Activated CD4-positive, alpha-beta T cell treated with anti-CD3 and anti-CD28 coated beads, Interleukin-2, amount 50 U/mL, for 1 hour (primary cell): Measurements from ENCODE around the gene PPP2R5E.

Experiments
- DNase-seq: peaks from one replicate; pipeline ENCODE4 v3.0.0-alpha.2; 2020

The PPP2R5E gene

DNA sequence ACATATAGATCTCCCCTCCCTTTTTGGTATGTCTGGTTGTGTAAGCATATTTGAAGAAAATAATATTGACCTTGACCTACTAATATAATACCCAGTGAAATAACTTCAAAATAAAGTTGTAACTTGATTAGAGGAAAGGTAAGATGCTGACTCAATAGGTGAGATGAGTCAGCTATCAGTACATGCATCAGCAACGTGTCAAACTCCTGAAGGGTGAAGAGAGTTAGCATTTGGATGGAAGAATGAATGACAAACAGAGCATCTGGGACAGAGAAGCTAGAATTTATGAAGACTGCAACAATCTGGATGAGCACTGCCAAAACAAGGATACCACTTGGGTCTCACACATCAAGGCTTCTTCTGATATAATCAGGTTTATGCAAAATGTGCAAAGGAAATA, 74.9 kb downstream of the PPP2R5E start:
- no peak for DNase-seq

DNA sequence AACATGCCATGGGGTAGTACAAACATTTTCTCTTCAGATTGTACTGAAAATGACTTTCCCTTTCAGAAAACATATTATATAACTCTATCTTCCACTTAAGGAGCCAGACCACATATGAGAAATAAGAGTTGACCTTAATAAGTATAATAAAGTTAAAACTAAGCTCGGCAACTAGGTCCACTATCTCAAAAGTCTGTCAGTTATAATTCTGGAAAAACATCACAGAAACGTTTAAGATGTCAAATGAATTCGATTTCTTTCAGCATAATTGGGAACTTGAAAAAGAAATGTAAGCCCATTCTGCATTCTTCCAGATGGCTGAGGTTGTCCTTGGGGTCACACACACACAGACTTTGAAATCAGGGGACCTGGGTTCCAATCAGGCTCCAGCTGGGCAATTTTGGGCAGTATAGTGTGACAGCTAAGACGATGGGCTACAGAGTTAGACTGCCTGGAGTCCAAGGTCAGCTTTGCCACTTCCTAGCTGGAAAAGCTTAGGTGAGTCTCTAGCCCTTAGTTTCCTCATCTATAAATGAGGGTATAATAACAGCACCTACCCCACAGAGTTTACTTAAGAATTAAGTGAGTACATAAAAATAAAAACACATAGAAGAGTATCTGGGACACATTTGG, 75.6 kb downstream of the PPP2R5E start:
- DNase-seq: no peak

GRCh38 chr14:63465347-63465746, 77.8 kb downstream of the PPP2R5E start:
- no peak for DNase-seq

GRCh38 chr14:63460680-63461369, 82.4 kb downstream of the PPP2R5E start:
- DNase-seq: no peak

GRCh38 chr14:63459738-63460137, 83.4 kb downstream of the PPP2R5E start:
- DNase-seq: no peak

- no peak for DNase-seq
These were observed 85.7 kb downstream of the PPP2R5E start for GRCh38 chr14:63457498-63457897.

- DNase-seq: no peak
These were observed 88.1 kb downstream of the PPP2R5E start for GRCh38 chr14:63454863-63455622.

DNA sequence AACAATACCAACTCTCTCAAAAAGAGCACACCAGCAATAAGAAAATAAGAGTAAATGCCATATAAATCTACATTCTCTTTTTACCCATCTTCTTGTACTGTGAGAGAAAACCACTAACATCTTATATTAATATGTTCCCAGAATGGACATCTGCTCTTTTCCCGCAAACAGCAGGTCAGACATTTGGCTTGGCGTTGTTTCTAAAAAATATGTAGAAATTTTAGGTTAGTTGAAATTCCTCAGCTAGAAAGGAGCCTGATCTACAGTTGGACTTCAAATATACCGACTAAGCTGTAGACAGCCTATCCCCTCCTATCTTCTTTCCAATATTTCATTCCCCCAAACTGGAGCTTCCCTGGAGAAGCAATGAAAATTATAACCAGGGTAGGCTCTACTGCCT, 88.7 kb downstream of the PPP2R5E start:
- no peak for DNase-seq

DNA sequence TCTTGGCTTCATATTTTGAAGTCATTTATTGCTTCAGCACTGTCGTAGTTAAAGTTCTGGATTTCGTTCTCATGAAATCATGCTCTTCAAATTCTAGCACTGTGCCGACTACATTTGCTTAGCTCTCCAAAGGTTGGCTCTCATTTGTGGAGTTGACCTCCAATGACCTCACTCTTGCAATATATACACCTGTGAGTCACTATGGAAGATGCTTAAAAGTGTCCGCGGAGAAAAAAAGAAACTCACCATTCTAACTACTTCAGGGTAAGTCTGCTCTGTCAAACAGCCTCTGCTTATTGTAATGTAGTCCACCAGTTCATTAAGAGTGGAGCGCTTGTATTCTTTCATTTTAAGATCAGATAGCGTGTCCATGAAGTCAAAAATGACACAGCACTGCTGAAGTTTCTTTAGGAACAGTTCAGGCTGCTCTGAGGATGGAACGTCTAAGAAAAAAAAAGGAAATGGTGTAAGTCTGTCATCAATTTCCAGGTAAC, 89.7 kb downstream of the PPP2R5E start:
- no peak for DNase-seq

DNA sequence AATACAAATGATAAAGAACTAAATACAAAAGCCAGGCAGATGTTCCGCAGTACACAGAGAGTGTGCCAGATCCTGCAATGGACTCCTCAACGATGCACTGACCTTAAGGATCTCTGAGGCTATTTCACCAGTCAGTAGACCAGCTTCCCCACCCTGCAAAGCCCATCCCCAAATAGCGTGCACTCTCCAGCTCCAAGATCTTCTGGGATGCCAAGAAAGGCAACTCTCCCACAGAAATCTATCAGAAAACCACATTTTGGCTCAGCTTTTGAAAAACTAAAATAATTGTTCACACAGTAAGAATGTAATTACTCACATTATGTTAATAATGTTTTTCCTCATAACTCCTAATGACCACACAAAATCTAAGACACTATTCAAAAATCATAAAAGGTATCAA, 90.4 kb downstream of the PPP2R5E start:
- DNase-seq: no peak

DNA sequence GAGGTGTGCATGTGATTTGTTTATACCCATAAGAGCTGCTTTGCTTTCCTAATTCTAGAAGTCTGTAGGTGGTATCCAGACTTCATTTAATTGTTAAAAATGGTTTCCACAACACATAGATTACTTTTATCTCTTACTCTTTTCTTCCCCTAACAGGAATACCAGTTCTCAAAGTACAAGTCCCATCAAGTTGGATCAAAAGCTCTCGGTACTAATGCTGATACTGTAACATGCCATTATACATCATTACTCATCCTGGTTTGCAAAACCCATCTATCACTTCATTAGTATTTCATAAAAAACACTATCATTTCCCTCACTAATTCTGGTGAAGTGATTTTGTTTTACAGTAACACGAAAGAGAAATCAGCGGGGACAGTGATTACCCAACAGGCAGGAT, 94.3 kb downstream of the PPP2R5E start:
- DNase-seq: no peak

DNA sequence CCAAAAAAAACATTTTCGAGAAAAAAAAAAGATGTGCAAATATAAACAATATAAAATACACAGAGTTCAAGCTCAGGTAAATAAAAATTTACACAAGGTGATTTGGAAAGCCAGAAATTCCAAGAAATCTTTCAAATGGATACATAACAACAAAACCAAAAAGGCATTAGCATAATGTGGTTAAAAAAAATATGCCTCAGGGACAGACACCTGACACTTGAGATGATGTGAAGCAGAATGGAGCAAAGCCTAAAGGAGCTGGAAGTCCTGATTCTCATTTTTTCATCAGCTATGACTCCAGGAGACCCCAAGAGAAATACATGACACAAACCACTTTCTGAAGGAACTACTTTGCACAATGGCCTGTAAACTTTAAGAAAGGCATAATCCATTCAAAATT, 98.6 kb downstream of the PPP2R5E start:
- DNase-seq: no peak

DNA sequence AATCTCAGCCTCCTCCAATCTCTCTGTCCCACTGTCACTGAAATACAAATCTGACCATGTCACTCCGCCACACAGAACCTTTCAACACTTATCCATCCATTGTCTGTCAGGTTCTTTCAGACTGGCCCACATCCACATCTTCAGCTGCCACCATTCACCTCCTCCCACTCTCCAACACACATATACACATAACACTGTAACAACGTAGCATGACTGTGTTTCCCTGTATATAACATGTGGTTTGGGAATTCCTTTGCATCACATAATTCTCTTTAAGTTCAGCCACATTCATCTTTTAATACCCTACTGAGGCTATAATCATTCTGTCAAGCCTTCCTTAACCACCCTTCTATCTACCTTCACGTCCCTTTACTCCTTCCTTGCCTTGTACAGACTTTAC, 99.2 kb downstream of the PPP2R5E start:
- no peak for DNase-seq

DNA sequence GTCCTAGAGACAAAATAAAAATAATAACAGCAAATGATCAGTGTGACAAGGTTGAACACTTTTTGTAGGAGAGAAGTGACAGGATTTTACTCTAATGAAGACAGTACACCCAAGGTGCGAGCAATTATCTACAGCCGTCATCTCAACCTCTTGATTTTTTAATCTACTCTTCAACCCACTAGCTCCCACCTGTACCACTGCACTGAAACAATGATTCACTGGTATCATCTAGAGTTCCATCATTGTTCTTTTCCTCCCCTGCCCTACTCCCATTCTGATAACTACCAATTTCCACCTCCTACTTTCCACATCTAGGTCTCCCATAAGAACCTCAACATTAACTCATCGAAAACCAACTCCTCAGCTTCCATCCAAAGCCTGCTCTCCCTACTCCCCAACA, 99.8 kb downstream of the PPP2R5E start:
- DNase-seq: no peak

GRCh38 chr14:63438065-63438757, 105.0 kb downstream of the PPP2R5E start:
- peak; percentile 7 for DNase-seq

DNA sequence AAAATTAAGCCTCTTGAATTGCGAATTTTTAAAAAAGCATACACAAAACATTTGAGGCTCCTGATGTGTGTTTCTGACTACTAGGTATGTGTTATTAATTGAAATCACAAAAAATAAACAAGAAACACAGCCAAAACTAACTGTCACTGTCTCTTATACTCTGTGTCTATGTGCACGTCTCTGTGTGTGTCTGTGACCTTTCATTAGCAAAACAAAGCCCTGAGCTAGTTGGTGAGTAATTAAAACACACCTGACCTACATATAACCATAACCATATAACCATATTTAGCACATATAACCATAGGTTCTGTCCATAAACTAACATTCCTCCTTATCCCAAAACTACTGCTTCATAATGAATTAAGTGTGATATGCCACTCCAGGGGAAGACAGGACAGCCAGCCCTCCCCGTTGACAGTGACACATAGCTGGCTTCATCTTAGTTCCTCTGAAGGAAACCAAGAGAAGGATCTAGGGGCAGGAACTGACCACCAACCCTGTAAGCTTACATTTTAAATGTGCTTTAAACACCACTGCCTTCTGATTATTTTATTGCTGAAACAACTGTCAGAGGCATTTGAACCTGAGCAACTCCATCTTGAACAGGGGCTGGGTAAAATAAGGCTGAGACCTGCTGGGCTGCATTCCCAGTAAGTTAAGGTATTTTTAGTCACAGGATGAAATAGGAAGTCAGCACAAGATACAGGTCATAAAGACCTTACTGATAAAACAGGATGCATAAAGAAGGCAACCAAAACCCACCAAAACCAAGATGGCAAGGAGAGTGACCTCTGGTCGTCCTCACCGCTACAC, 106.7 kb downstream of the PPP2R5E start:
- no peak for DNase-seq

DNA sequence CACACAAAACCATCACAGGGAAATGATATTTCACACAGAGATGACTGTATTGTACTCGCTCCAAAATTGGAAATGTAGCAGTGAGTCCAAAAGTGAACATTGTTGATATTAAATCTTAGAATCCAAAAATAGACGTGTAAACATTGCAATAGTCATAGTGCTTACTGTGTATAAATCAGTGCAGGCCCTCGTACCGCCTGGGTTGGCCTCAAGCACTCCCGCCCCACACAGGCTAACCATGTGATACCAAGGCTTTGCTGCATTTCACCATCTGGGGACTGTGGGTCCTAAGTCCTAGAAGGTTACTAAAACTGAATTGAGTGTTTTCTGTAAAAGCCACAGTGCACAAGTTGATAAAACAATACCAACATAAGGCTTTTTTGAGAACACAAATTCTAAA, 107.3 kb downstream of the PPP2R5E start:
- DNase-seq: no peak

GRCh38 chr14:63435204-63435603, 108.0 kb downstream of the PPP2R5E start:
- DNase-seq: no peak

- no peak for DNase-seq
These were observed 110.2 kb downstream of the PPP2R5E start for GRCh38 chr14:63432888-63433552.

GRCh38 chr14:63432228-63432627, 110.9 kb downstream of the PPP2R5E start:
- no peak for DNase-seq

DNA sequence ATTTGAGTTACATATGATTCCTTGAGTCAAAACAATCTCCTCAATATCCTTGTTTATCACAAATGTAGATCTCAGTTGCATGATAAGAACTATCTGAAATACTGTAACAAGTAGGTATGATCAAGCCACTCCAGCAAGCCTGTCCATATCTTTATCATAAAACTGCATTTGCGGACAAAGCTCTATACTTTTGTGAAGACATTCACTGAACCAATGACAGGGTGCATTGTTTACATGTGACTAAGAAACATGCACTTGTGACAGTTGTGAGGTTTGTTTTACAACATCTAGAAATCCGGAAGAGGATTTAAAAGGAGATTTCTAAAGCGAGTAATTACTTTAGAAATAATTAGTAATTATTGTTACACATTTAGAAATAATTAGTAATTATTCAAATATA, 111.7 kb downstream of the PPP2R5E start:
- DNase-seq: no peak

GRCh38 chr14:63428486-63428885, 114.7 kb downstream of the PPP2R5E start:
- DNase-seq: no peak
